Lung (tissue), 12 donors: ENCODE data around the gene SH2D4B. TPM values are rescaled to one million over a fixed set of nuclear protein-coding genes. Genes with fewer than 3 reads are reported as not detected.

Experiments used
- ATAC-seq: fragments of 200-7000 bp; cut with Tn5 transposase; one replicate; pipeline ENCODE4 v1.9.1; 2020; ENCODE audit warnings: moderate number of reproducible peaks; ENCODE audit not compliant: insufficient read depth, low FRiP score
- DNase-seq, 3 donors: peaks; one replicate each; pipeline ENCODE4 v3.0.0-alpha.2; 2013 to 2017
- H3K27ac ChIP-seq, 2 donors: one replicate each; pipeline ENCODE4 v1.5.1; 2013; ENCODE audit warnings: mild to moderate bottlenecking in 2 of 2, moderate library complexity in 2 of 2, control low read depth in 1 of 2, inconsistent platforms in 1 of 2, low read depth in 1 of 2, low read length in 1 of 2
- H3K27me3 ChIP-seq, 3 donors: one replicate each; pipeline ENCODE4 v1.5.1; 2013; ENCODE audit warnings: low read length in 2 of 3; ENCODE audit not compliant: control insufficient read depth in 3 of 3, insufficient read depth in 3 of 3
- H3K36me3 ChIP-seq, 4 donors: one replicate each; pipeline ENCODE4 v1.5.1; 2013; ENCODE audit warnings: low read length in 4 of 4, mild to moderate bottlenecking in 1 of 4, moderate library complexity in 1 of 4; ENCODE audit not compliant: control insufficient read depth in 4 of 4, insufficient read depth in 4 of 4
- H3K4me1 ChIP-seq, 5 donors: one replicate each; pipeline ENCODE4 v1.5.1; 2013; ENCODE audit warnings: low read length in 5 of 5, mild to moderate bottlenecking in 2 of 5, moderate library complexity in 1 of 5; ENCODE audit not compliant: control insufficient read depth in 5 of 5, insufficient read depth in 5 of 5
- H3K4me3 ChIP-seq: one replicate; pipeline ENCODE4 v1.5.1; 2013; ENCODE audit warnings: mild to moderate bottlenecking, control low read depth, moderate library complexity
- H3K9ac ChIP-seq, 2 donors: one replicate each; pipeline ENCODE4 v1.5.1; 2013; ENCODE audit warnings: low read length in 2 of 2, control low read depth in 1 of 2; ENCODE audit not compliant: insufficient read depth in 1 of 2
- H3K9me3 ChIP-seq, 4 donors: one replicate each; pipeline ENCODE4 v1.5.1; 2013; ENCODE audit warnings: low read length in 3 of 4, mild to moderate bottlenecking in 1 of 4, moderate library complexity in 1 of 4; ENCODE audit not compliant: control insufficient read depth in 4 of 4, insufficient read depth in 3 of 4
- CTCF ChIP-seq: IDR thresholded peaks from 2 replicates; pipeline ENCODE4 v1.5.1; 2012; ENCODE audit warnings: mild to moderate bottlenecking; ENCODE audit errors: control extremely low read depth, extremely low read depth
- WGBS, 2 donors: extraction: QIAGEN DNeasy Blood & Tissue Kit; methylation state at CpG; one replicate each; pipeline ENCODE4 v1.1.7; 2013; 5-methylcytosine and 5-hydroxymethylcytosine counted together
- polyA plus RNA-seq, 2 donors: library from polyadenylated mRNA; stranded (reverse); fragments of 200-250 nt; gene quantifications; one replicate each; pipeline ENCODE4 v1.2.1, GENCODE V29; 2013
- total RNA-seq, 2 donors: library from RNA; depleted of rRNA in 1 of 2; stranded (reverse); fragments of >200 nt in 1 of 2; gene quantifications; one replicate each; pipeline ENCODE4 v1.2.1, GENCODE V29; 2014 to 2021
- donor health status: control.
- donor health status: control.
- donor health status: Bipolar disorder and iron deficiency.
- donor health status: healthy.
- donor health status: DM: yes; HTN: yes; CAD: no.

The SH2D4B gene
- total and polyA plus RNA-seq, 4 donors, result 0.12 to 0.28 (median 0.21) TPM

GRCh38 chr10:80491251-80492102, 46.2 kb upstream of the SH2D4B start:
- no peak for TF ChIP-seq CTCF
- H3K4me1 ChIP-seq, result peaks cover 0 to 44% (median 7%) of the 10 kb centered on the region in 5 donors
- H3K27ac ChIP-seq, result peak overlapping the region in 1 of 2 donors; percentile 85
- DNase-seq (no peak), ATAC-seq (peak; percentile 50)
- no peak overlapping the region for H3K9ac ChIP-seq
- no peak overlapping the region for H3K4me3 ChIP-seq
- no peaks in the 10 kb centered on the region for H3K27me3 ChIP-seq
- 59 to 65% methylated on average over 7 of the region's 7 CpGs for WGBS, 2 donors
- peaks cover 0 to 23% (median 11%) of the 10 kb centered on the region in 4 donors for H3K36me3 ChIP-seq
- H3K9me3 ChIP-seq, result no peaks in the 10 kb centered on the region

- Histone ChIP-seq H3K9me3 (no peaks in the 10 kb centered on the region), H3K36me3 (peaks cover 0 to 23% (median 11%) of the 10 kb centered on the region in 4 donors), H3K27ac (no peak overlapping the region), H3K4me3 (no peak overlapping the region), H3K4me1 (peaks cover 0 to 43% (median 15%) of the 10 kb centered on the region in 5 donors), H3K9ac (no peak overlapping the region), H3K27me3 (no peaks in the 10 kb centered on the region)
- ATAC-seq (no peak), DNase-seq (no peak)
- no peak for TF ChIP-seq CTCF
- 54 to 65% methylated on average over 6 of the region's 6 CpGs for WGBS, 2 donors
Measured at GRCh38 chr10:80492848-80493521, 44.7 kb upstream of the SH2D4B start.

DNA sequence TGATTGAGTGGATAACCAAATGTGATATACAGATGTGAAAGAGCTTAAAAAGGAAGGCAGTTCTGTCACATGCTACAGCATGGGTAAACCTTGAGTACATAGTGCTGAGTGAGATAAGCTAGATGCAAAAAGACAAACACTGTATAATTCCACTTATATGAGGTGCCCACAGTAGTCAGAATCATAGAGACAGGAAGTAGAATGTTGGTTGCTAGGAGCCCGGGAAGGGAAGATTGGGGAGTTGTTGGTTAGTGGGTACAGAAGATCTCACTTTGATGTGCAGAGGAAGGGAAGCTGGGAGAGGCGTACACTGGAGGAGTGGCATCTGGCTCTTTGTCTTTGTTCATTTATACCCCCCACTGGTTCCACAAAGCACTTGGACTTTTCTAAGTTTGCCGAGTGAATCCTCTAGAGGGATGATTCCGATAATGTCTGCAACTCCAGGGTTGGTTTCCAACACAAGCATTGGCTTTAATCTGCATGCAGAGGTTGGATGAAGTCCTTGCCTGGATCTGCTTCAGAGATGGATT, 44.1 kb upstream of the SH2D4B start:
- ATAC-seq, result no peak
- H3K27ac ChIP-seq, result peak overlapping the region in 1 of 2 donors; percentile 55
- no peak overlapping the region for H3K9ac ChIP-seq
- H3K27me3 ChIP-seq, result no peaks in the 10 kb centered on the region
- no peak for DNase-seq
- H3K36me3 ChIP-seq, result peaks cover 0 to 21% (median 11%) of the 10 kb centered on the region in 4 donors
- H3K4me3 ChIP-seq, result no peak overlapping the region
- TF ChIP-seq CTCF, result no peak
- 16 to 26% methylated on average over 4 of the region's 4 CpGs for WGBS, 2 donors
- peaks cover 6 to 44% (median 21%) of the 10 kb centered on the region in 5 donors for H3K4me1 ChIP-seq
- H3K9me3 ChIP-seq, result no peaks in the 10 kb centered on the region
